ENCODE data around the gene GALR2. TPM values are rescaled to one million over a fixed set of nuclear protein-coding genes. Genes with fewer than 3 reads are reported as not detected.
A peak's percentile ranks its signal among the peaks of the same experiment; 100 is the strongest.

Gene GALR2
- total RNA-seq, 1 experiment from 2014 or later = not detected

- no peak for DNase-seq (ENCODE audit: low spot score)
Observed at GRCh38 chr17:76094046-76094445, 19.5 kb downstream of the GALR2 start.

- no peak for DNase-seq (ENCODE audit: low spot score)
Observed at GRCh38 chr17:76095943-76096342, 21.4 kb downstream of the GALR2 start.

- DNase-seq (ENCODE audit: low spot score) = no peak
Observed at GRCh38 chr17:76097716-76098295, 23.2 kb downstream of the GALR2 start.

- no peak for DNase-seq (ENCODE audit: low spot score)
Observed at GRCh38 chr17:76102944-76103273, 28.3 kb downstream of the GALR2 start.

- DNase-seq (ENCODE audit: low spot score) = peak; percentile 80
Observed at GRCh38 chr17:76103274-76104139, 28.9 kb downstream of the GALR2 start, which contains the start of gene EXOC7. EXOC7 (minus strand) TSS chr17:76103787; CDS start chr17:76103692, 95 bp downstream.

GRCh38 chr17:76104140-76104895 is 29.7 kb downstream of the GALR2 start:
- DNase-seq (ENCODE audit: low spot score) = no peak

GRCh38 chr17:76104896-76105231 is 30.3 kb downstream of the GALR2 start:
- DNase-seq (ENCODE audit: low spot score) = no peak

GRCh38 chr17:76106703-76107102 is 32.1 kb downstream of the GALR2 start:
- no peak for DNase-seq (ENCODE audit: low spot score)

GRCh38 chr17:76107509-76107908 is 32.9 kb downstream of the GALR2 start:
- DNase-seq (ENCODE audit: low spot score) = no peak

- DNase-seq (ENCODE audit: low spot score) = no peak
Observed at GRCh38 chr17:76111956-76112355, 37.4 kb downstream of the GALR2 start.

- no peak for DNase-seq (ENCODE audit: low spot score)
Observed at GRCh38 chr17:76115138-76115754, 40.7 kb downstream of the GALR2 start.

GRCh38 chr17:76119409-76120371 is 45.1 kb downstream of the GALR2 start:
- DNase-seq (ENCODE audit: low spot score) = no peak

GRCh38 chr17:76120658-76121008 is 46.1 kb downstream of the GALR2 start:
- no peak for DNase-seq (ENCODE audit: low spot score)

GRCh38 chr17:76121932-76122430 is 47.4 kb downstream of the GALR2 start:
- DNase-seq (ENCODE audit: low spot score) = no peak

- no peak for DNase-seq (ENCODE audit: low spot score)
Observed at GRCh38 chr17:76122431-76123190, 48.0 kb downstream of the GALR2 start.

GRCh38 chr17:76123191-76123499 is 48.6 kb downstream of the GALR2 start:
- no peak for DNase-seq (ENCODE audit: low spot score)

GRCh38 chr17:76123749-76124581 is 49.4 kb downstream of the GALR2 start:
- DNase-seq (ENCODE audit: low spot score) = no peak

- peak; percentile 24 for DNase-seq (ENCODE audit: low spot score)
Observed at GRCh38 chr17:76124582-76125390, 50.2 kb downstream of the GALR2 start.

GRCh38 chr17:76125391-76125675 is 50.8 kb downstream of the GALR2 start:
- no peak for DNase-seq (ENCODE audit: low spot score)

Measured in A172 (cell line).